RWPE1 (cell line): ENCODE results near the gene WWOX.

Experiments used
- CTCF ChIA-PET: fragments of 350-600 bp; sonication (Branson Sonifier 250); formaldehyde crosslinking; extraction: SDS; loops from one replicate; lab custom pipeline; 2021; lab: Yijun Ruan, JAX
- POLR2A ChIA-PET: fragments of 400-600 bp; formaldehyde crosslinking; extraction: SDS; loops from one replicate; lab custom pipeline; 2020; ENCODE audit warnings: antibody characterized with exemption; ENCODE audit not compliant: low non-redundant PET; lab: Yijun Ruan, JAX
- DNase-seq: peaks from one replicate; pipeline ENCODE4 v3.0.0; 2012; ENCODE audit warnings: low spot score
- H3K27ac ChIP-seq: fragments of 450-650 bp; 2 replicates; pipeline ENCODE4 v1.5.1; 2017
- TF ChIP-seq, protein P1 (sequence below): fragments of 450-650 bp; conservative IDR thresholded peaks from 2 replicates; pipeline ENCODE4 v1.5.1; 2017; ENCODE audit warnings: low read depth, mild to moderate bottlenecking

Gene WWOX

DNA sequence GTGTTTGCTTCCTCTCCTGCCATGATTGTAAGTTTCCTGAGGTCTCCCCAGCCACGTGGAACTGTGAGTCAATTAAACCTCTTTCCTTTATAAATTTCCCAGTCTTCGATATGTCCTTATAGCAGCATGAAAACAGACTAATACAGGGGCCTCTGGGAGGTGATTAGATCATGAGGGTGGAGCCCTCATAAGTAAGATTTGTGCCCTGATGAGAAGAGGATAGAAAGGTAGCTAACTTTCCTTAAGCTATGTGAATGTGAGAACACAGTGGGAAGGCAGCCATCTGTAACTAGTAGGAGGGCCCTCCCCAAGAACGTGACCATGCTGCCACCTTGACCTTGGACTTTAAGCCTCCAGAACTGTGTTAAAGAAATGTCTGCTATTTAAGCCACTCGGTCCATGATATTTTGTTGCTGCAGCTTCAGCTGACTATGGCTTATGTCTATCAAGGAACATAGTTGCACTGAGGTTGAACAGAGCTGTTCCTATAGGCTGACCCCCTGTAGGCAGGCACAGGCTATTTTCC lies 30.7 kb downstream of the WWOX start:
- POLR2A ChIA-PET: no interaction called here
- DNase-seq: no peak
- H3K27ac ChIP-seq: no peak overlapping the region
- CTCF ChIA-PET: interaction anchor here (0.5 kb wide), 1 partner anchor 540 kb away, joined by 3 read pairs; no protein-coding TSS in a partner anchor
- TF ChIP-seq, protein P1, sequence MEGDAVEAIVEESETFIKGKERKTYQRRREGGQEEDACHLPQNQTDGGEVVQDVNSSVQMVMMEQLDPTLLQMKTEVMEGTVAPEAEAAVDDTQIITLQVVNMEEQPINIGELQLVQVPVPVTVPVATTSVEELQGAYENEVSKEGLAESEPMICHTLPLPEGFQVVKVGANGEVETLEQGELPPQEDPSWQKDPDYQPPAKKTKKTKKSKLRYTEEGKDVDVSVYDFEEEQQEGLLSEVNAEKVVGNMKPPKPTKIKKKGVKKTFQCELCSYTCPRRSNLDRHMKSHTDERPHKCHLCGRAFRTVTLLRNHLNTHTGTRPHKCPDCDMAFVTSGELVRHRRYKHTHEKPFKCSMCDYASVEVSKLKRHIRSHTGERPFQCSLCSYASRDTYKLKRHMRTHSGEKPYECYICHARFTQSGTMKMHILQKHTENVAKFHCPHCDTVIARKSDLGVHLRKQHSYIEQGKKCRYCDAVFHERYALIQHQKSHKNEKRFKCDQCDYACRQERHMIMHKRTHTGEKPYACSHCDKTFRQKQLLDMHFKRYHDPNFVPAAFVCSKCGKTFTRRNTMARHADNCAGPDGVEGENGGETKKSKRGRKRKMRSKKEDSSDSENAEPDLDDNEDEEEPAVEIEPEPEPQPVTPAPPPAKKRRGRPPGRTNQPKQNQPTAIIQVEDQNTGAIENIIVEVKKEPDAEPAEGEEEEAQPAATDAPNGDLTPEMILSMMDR: no peak

DNA sequence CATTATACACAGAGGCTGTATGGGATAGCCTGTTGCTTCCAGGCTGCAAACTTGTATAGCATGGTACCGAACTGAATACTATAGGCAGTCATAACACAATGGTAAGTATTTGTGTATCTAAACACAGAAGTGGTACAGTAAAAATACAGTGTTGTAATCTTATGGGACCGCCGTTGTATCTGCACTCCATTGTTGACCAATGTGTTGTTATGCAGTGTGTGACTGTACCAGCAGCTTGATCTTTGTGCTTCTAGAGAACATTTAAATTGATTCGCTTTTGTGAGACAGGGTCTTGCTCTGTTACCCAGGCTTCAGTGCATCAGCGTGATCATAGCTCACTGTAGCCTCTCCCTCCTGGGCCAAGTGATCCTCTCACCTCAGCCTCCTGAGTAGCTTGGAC lies 31.5 kb downstream of the WWOX start:
- TF ChIP-seq, protein P1: no peak
- no peak overlapping the region for H3K27ac ChIP-seq
- POLR2A ChIA-PET: no interaction called here
- DNase-seq: no peak
- CTCF ChIA-PET: no interaction called here

- CTCF ChIA-PET: interaction anchor here (0.7 to 1.1 kb wide), 3 partner anchors 9 to 121 kb away, joined by 3 to 4 read pairs (median 4); no protein-coding TSS in a partner anchor
Observed at GRCh38 chr16:78133919-78134318, 34.5 kb downstream of the WWOX start.

DNA sequence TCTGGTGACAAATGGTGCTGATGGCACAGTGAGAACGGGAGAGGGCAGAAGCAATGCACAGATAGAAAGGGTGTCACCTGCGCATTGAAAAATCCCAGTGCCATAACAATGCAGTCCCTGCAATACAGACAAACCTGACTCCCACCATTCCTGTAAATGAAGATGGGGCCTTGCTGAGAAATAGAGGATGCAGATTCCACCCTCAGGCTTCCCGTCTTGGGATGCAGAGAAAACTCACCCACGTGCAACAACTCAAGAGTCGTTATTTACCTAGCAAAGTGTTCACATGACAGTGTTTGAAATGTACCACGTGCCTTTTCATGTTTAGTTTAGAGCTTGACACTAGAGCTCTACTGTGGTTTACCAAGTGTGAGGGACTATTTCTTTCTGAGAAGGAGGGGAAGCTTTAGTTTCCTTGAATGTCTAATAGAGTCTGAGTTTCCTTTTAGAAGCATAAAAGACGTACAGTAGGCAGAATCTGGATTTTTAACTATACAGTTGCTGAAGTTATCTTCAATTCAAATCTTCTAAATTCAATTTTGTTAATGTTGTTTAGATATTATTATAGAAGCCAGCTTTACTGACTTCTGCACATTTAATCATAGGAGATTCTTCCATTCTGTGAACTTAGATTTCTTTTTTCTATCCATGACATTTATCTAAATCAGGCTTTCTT lies 35.6 kb downstream of the WWOX start:
- CTCF ChIA-PET: interaction anchor here (0.8 to 1.1 kb wide), 3 partner anchors 10 to 110 kb away, joined by 3 to 4 read pairs (median 4); no protein-coding TSS in a partner anchor
- TF ChIP-seq, protein P1: no peak
- POLR2A ChIA-PET: no interaction called here
- no peak for DNase-seq
- H3K27ac ChIP-seq: no peak overlapping the region

More at GRCh38 chr16:78133919-78134318, 34.5 kb downstream of the WWOX start:
- TF ChIP-seq, protein P1: no peak
- POLR2A ChIA-PET: no interaction called here
- DNase-seq: no peak
- H3K27ac ChIP-seq: no peak overlapping the region

GRCh38 chr16:78137179-78137578 lies 37.7 kb downstream of the WWOX start:
- POLR2A ChIA-PET: no interaction called here
- TF ChIP-seq, protein P1: no peak
- no peak for DNase-seq
- CTCF ChIA-PET: interaction anchor here (1.0 kb wide), 1 partner anchor 38 kb away, joined by 3 read pairs; the partner anchor contains the start of gene WWOX
- no peak overlapping the region for H3K27ac ChIP-seq

- TF ChIP-seq, protein P1: no peak
- no peak overlapping the region for H3K27ac ChIP-seq
- POLR2A ChIA-PET: no interaction called here
Observed at GRCh38 chr16:78137782-78138616, 38.5 kb downstream of the WWOX start.

More at GRCh38 chr16:78137782-78138616, 38.5 kb downstream of the WWOX start:
- CTCF ChIA-PET: interaction anchor here (0.6 to 1.0 kb wide), 3 partner anchors 38 to 207 kb away, joined by 3 read pairs; partner anchors contain the start of gene WWOX
- no peak for DNase-seq
